Hematopoietic multipotent progenitor cell treated with erythropoietin and hydrocortisone succinate and interleukin-3 and kit ligand, for 17 days (in vitro differentiated cells): ENCODE measurements around the gene BTD.

Experiments
- DNase-seq: peaks from one replicate; pipeline ENCODE4 v3.0.0-alpha.2; 2015; ENCODE audit warnings: low spot score

BTD gene

DNA sequence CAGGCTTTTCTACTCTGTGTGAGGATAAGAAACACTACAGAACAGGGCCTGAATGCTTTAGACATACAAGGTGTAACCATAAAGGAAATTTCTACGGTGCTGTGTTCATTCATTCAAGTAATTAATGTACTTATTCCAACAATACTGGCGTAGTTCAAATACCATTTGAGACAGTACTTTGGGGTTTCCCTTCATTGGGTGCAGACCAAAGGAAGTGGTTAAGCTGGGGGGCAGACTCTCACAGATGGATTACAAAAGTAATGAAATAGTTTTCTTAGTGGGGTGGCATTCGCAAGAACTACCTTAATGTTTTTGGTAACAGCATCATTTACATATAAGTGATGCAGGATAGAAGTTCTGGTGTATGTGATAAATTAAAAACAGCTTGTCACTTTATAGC, 65.9 kb downstream of the BTD start:
- DNase-seq = no peak

DNA sequence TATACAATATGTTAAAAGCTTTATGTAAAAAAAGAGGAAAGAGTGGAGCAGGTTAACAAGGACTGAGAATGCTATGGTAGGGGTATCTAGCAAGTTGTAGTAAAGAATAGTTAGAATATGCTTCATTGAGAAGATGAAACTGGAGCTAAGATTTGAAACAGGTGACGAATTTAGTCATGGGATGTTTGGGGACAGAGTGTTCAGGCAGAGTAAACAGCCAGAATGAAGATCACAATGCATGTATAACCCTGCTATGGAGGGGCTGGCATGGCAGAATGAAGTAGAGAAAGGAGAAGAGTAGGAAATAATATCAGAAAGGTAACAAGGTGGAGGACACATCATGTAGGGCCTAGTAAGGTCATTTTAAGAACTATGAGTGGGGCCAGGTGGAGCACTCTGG, 72.0 kb downstream of the BTD start:
- DNase-seq = no peak

DNA sequence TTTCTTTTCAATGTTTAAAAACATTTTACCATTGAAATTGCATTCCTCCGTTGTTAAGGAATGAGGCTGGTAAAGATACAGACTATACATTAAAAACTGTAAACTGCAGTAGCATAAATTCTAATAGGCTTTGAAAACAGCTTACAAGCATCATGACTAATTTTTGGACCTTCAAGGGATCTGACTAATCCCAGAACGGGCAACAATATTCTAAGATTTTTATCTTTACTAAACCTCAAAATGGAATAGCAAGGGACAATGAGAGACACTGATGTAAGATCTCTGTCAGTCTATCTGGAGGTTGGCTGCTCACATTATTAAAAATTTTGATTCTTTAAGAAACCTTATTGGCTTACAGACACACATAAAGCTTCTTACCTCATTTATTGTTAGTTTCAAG, 74.7 kb downstream of the BTD start:
- DNase-seq = no peak

DNA sequence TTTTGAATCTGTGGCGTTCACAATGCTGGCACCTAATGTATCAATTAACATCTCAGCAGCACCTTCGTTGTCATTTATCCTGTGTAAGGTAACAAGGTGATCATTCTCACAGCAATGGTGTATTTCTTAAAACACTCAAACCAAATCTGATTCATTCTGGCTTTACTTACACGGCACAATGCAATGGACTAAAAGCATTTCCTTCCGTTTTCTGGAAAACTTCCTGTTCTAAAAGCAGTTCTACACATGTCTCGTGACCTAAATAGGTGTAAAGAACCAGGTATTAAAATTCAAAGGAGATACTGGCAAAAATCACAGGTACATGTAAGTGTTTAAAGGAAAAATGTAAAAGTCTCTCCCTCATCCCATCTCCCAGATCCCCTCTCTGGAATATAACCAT, 77.8 kb downstream of the BTD start:
- no peak for DNase-seq

DNA sequence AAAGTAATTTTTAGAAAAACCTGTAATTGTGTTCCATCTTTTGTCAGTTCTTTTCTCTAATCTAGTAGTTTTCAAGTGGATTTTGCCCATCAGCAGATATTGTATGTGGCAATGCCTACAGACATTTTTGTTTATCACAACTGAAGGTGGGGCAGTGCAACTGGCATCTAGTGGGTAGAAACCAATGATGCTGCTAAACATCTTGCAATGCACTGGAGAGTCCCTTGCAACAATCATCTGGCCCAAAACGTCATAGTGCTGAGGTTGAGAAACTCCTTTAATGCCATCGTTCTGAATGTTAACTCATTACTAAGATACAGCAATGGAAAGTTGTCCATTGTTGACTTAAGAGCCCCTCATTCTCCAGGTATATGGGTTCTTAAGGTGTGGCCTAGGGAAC, 80.1 kb downstream of the BTD start:
- no peak for DNase-seq

DNA sequence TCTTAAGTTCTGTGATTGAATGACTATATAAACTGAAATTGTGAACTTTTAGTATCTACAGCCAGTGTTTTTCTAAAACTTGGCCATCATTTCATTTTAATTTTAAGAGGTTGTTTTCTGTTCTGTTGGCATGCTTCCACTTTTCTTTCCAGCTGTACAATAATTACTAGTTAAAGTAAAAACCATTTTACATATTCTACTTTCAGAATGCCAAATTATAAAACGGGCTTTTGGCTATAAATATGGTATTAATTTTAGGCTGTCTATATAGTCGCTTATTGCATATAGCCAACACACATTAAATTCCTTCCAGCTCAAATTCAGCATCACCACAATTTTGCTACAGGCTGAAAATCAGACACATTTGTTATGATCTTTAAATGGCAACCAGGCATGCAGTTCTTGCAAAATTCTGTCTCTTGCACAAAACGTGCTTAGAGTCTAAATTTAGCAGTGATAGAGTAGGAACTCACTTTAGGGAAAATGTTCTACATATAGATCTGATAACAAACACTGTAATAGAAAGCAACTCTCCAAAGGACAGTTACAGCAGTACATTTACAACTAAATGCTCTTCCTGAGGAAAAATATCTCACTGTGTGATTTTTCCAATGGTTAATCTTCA, 81.1 kb downstream of the BTD start:
- DNase-seq = no peak

DNA sequence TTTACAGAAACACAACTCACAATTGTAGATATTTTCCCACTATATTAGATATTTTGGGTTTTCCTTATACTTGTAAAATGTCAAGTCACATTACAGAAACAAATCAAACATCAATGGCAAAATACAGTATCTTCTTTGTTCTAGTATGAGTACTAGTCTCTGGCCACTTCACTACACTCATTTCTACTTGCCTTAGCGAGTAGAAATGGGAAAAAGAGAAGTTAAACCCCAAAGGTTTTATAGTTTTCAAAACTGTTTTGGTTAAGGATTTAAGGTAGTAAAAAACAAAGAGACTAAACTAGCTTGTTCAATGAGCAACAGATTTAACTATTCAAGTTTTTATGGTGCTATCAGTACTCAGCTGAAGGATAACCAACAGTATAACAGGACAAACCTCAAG, 81.7 kb downstream of the BTD start:
- no peak for DNase-seq

DNA sequence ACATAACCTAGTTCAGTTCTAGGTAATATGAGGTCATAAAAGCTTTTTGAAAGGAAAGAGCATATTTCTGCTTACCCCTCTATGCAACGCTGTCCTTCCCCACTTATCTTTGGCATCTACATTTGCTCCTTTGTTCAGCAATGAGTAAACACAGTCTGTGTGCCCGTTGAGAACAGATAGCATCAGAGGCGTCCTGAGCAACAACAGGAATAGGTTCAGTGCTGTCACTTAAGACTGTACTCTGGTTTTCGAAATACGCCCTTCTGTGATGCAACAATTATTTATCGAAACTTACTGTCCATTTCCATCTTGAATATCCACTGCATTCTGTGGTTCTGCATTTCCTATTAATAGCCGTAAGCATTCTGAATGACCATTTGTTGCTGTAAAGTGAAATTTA, 84.4 kb downstream of the BTD start:
- no peak for DNase-seq

DNA sequence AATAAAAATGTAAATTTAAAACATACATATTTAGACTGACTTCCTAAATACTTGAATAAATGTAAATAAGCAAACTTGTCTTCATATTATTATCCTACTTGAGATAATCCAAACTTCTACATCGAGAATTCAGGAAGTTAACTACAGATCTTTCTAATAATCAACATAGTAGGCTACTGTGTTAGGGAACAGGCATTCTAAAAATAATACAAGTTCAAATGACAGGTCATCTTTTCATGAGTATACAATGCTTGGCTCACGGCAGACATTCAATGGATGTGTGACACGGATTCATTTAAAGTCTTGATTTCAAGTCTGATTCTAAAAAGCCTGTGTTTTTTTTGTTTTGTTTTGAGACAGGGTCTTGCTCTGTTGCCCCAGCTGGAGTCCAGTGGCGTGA, 88.7 kb downstream of the BTD start:
- no peak for DNase-seq

DNA sequence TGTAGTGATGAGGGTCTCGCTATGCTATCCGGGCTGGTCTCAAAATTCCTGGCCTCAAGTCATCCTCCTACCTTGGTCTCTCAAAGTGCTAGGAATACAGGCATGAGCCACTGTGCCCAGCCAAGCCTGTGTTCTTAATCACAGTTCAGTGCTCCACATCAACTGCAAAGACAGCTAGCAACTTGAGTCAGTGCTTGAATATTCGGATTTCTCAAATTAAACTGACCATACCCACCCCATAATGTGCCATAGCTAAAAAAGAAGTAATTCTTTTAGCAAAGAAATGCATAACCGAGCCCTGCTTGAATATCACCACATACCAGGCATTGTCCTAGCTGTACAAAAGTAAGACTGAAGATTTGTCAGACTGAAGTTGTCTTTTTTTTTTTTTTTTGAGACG, 89.2 kb downstream of the BTD start:
- DNase-seq = no peak

DNA sequence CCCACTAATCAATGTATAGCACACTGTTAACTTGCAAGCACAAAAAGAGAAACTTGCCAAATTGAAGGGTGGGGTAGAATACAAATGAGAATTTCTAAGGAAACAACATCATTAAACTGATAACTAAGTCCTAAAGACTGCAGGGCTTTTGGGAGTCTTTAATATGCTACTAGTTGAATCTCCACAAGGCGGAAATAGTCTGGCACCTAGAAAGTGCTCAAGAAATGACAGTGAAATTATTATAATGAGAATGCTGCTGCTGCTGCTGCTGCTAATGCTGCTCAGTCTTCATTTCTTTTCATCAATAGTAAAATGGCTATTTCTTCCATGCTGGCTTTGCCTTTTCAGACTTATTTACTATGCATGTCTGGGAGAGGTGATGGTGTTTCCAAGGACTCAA, 91.8 kb downstream of the BTD start:
- DNase-seq = no peak

DNA sequence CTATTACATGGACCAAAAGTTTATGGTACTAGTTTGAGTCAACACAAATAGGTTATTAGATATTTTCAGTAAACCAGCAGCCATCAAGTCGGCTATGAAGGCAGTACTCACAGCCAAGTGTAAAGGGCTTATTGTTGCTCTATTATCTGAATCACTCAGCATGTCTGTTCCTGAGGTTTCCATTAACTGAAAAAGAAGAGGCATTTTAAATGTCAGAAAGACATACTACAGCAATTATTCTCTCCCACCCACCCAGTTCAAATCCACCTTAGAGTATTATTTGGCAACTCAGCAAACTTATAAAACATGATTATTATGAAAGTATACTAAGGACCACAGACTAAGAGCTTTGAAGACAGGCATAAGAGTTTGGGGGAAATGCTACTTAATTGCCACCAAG, 93.1 kb downstream of the BTD start:
- DNase-seq = no peak
